ENCODE measurements around the gene MACROD2.

DNA sequence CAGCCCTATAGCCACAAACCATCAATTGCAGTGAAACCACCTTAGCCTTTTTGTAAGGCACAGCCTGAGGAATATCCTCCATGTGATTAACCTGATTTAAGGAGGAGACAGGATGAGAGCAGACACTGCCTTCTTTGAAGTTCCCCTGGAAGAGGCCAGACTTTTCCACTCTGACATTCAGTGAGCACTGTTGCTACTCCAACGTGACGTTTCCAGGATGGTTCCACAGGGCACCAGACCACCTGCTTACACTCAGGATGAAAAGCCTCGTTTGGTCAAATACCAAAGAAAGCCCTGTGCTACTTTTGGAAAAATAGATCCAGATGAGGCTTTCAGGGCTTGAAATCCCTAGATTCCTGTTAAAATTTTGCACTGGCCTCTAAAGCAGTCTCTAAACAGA lies 1444.2 kb downstream of the MACROD2 start:
- TF ChIP-seq POLR2A (IDR thresholded peaks at IDR 0.05), result no peak
- no peak for TF ChIP-seq CTCF (IDR thresholded peaks at IDR 0.05)
